GM10248 (cell line): ENCODE data around the gene CAMP.

Experiments
- CTCF ChIA-PET: fragments of 300-600 bp; sonication (Branson Sonifier 250); formaldehyde crosslinking; extraction: SDS; loops from one replicate; lab custom pipeline; 2021; ENCODE audit warnings: antibody characterized with exemption; lab: Yijun Ruan, JAX
- POLR2A ChIA-PET: fragments of 350-650 bp; sonication (Branson Sonifier 250); formaldehyde crosslinking; extraction: SDS; loops from one replicate; lab custom pipeline; 2020; ENCODE audit warnings: antibody characterized with exemption; lab: Yijun Ruan, JAX
- DNase-seq: peaks from one replicate; pipeline ENCODE4 v3.0.0; 2012; ENCODE audit errors: extremely low spot score
- CTCF ChIP-seq: IDR thresholded peaks from 2 replicates; pipeline ENCODE4 v1.5.1; 2012; ENCODE audit warnings: mild to moderate bottlenecking, low read depth; ENCODE audit errors: extremely low read depth, missing control alignments, control extremely low read depth

The CAMP gene

GRCh38 chr3:48236531-48236930 is 13.2 kb downstream of the CAMP start:
- no peak for DNase-seq
- POLR2A ChIA-PET, result no interaction called here
- no peak for TF ChIP-seq CTCF
- CTCF ChIA-PET, result interaction anchor here (1.0 to 11.6 kb wide), 4 partner anchors 9 to 402 kb away, joined by 3 to 132 read pairs (median 3); no protein-coding TSS in a partner anchor

- POLR2A ChIA-PET, result no interaction called here
- TF ChIP-seq CTCF, result no peak
- CTCF ChIA-PET, result interaction anchor here (11.6 kb wide), 1 partner anchor 196 kb away, joined by 132 read pairs; no protein-coding TSS in a partner anchor
- DNase-seq, result no peak
These were observed 15.3 kb downstream of the CAMP start for GRCh38 chr3:48238531-48239085.

GRCh38 chr3:48240000-48240963 is 17.0 kb downstream of the CAMP start:
- no peak for TF ChIP-seq CTCF
- ChIA-PET CTCF (interaction anchor here (0.6 to 3.1 kb wide), 14 partner anchors 8 to 317 kb away, joined by 3 to 32 read pairs (median 4); partner anchors contain the start of gene PFKFB4), POLR2A (no interaction called here)
- no peak for DNase-seq

DNA sequence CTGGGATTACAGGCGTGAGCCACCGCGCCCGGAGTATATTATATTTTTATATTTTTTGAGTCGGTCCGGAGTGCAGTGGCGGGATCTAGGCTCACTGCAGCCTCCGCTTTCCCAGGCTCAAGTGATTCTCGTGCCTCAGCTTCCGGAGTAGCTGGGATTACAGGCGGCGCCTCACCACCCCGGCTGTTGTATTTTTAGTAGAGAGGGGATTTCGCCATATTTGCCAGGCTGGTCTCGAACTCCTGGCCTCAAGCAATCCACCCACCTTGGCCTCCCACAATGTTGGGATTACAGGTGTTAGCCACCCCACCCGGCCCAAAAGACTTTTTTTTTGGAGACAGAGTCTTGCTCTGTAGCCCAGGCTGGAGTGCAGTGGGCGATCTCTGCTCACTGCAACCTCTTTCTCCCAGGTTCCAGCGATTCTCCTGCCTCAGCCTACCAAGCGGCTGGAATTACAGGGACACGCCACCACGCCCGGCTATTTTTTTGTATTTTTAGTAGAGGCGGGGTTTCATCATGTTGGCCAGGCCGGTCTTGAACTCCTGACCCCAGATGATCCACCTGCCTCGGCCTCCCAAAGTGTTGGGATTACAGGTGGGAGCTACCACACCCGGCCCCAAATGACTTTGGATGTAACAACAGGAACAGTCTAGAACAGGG is 18.6 kb downstream of the CAMP start:
- no peak for DNase-seq
- TF ChIP-seq CTCF, result no peak
- ChIA-PET POLR2A (no interaction called here), CTCF (interaction anchor here (1.0 to 3.1 kb wide), 5 partner anchors 9 to 195 kb away, joined by 4 to 32 read pairs (median 8); no protein-coding TSS in a partner anchor)

DNA sequence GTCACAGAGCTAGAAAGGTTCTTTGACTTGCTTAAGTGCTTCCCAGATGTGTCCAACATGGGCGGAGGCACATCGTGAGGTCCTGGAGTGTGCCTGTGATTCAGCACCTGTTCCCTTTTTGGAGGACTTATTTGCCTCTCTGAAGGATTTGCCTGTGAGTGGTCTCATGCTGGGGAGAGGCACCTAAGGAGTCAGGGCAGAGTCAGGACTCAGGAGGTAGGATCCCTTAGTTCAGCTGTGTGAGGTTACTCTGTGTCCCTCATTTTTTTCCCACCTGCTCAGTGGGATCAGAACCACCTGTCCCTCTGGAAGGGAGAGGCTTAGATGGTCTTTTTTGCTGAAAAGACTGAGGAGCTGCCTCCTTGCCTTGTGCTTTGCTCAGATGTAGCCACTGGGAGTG is 20.6 kb downstream of the CAMP start:
- ChIA-PET CTCF (interaction anchor here (1.1 to 2.7 kb wide), 3 partner anchors 11 to 192 kb away, joined by 4 to 15 read pairs (median 7); no protein-coding TSS in a partner anchor), POLR2A (no interaction called here)
- no peak for DNase-seq
- no peak for TF ChIP-seq CTCF

GRCh38 chr3:48244461-48244860 is 21.2 kb downstream of the CAMP start:
- TF ChIP-seq CTCF, result no peak
- DNase-seq, result no peak
- ChIA-PET CTCF (interaction anchor here (0.9 to 2.7 kb wide), 3 partner anchors 10 to 50 kb away, joined by 3 to 7 read pairs (median 7); no protein-coding TSS in a partner anchor), POLR2A (no interaction called here)
